ENCODE data around the gene LRMDA. TPM values are rescaled to one million over a fixed set of nuclear protein-coding genes. Genes with fewer than 3 reads are reported as not detected.

The LRMDA gene
- total RNA-seq, 6 donors from 2014 or later, result 12.8 to 185 (median 18.1) TPM

DNA sequence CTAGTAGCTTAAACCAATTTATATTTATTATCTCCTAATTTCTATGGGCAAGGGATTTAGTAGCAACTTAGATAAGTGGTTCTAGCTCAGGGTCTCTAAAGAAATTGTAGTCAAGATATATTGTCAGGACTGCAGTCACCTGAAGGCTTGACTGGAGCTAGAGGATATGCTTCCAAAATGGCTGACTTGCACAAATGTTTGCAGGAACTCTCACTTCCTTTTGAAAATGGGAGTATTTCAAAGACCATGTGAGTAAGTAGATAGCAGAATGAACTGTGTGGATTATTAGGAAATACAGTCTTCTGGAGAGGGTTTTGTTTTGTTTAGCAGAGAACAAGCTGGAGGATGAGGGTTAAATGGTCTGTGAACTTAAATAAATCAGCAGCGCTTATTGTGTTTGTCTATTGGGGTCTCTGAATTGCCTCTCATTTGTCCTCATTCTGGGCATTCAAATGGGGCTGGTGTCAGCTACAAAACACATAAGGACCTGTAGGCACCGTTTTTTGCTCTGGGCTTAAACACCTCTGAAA is 524.6 kb downstream of the LRMDA start:
- ATAC-seq (ENCODE audit: low FRiP score in 2 of 2), result peak in 1 of 2 donors; percentile 40
- 72 to 75% methylated on average over 2 of the region's 2 CpGs for WGBS, 2 donors
- TF ChIP-seq POLR2A (IDR thresholded peaks at IDR 0.05) (no peak), EP300 (IDR thresholded peaks at IDR 0.05) (no peak), CTCF (IDR thresholded peaks at IDR 0.05) (no peak)

GRCh38 chr10:75956624-75957023 is 525.2 kb downstream of the LRMDA start:
- H3K27ac ChIP-seq, result no peak overlapping the region
- ATAC-seq (ENCODE audit: low FRiP score in 2 of 2) (peak in 1 of 2 donors; percentile 36), DNase-seq (no peak)
- no peak overlapping the region for H3K4me3 ChIP-seq
- no peaks in the 10 kb centered on the region for H3K9me3 ChIP-seq
- H3K4me1 ChIP-seq, result peaks cover 0 to 19% (median 7%) of the 10 kb centered on the region in 4 donors
- no peak for TF ChIP-seq POLR2AphosphoS5 (IDR thresholded peaks at IDR 0.05)
- no peak for TF ChIP-seq EP300 (IDR thresholded peaks at IDR 0.05)
- no peak for TF ChIP-seq POLR2A (IDR thresholded peaks at IDR 0.05)
- no peak for TF ChIP-seq CTCF (IDR thresholded peaks at IDR 0.05)
- no peaks in the 10 kb centered on the region for H3K36me3 ChIP-seq
- 91 to 93% methylated on average over 2 of the region's 2 CpGs for WGBS, 2 donors
- H3K27me3 ChIP-seq, result no peaks in the 10 kb centered on the region

More for the DNA sequence above, 524.6 kb downstream of the LRMDA start:
- Histone ChIP-seq H3K27me3 (no peaks in the 10 kb centered on the region), H3K27ac (no peak overlapping the region), H3K4me3 (no peak overlapping the region), H3K4me1 (peaks cover 4 to 19% (median 8%) of the 10 kb centered on the region in 4 donors), H3K9me3 (no peaks in the 10 kb centered on the region), H3K36me3 (no peaks in the 10 kb centered on the region)
- DNase-seq, result no peak

DNA sequence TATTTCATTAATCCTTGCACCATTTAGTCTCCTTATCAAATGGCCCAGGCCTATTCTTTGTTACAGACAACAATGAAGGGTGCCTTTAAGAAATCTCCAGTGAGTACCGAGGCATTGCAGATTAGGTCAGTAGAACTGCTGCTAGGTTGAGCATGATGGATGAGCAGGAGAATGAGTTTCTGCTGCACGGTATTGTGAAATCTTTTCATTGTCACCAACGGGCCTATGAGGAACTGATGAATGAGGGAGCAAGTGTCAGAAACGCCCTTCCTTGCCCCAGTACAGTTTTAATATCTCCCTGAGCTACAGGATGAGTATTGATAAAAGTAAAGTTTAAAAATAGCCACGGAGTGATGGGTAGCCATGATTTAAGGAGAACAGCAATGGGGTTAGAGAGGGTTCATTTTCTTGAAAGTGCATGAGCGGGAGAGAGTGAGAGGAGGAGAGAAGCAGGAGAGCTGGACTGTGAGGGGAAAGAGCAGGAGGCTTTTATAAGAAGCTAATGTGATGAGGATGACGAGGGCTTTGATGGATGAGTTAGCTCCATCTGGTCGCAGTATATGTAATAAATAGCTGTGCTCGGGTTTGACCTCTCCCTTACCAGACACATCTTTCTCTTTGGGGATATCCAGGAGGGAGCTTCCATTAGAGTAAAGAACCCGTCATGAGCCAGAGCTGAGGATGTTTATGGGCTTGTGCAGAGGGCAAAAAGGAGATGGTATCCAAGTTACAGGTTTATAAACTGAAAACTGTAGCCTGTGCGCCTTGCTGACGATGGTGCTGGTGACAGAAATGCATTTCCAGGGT is 526.1 kb downstream of the LRMDA start:
- Histone ChIP-seq H3K4me3 (no peak overlapping the region), H3K27ac (no peak overlapping the region), H3K27me3 (no peaks in the 10 kb centered on the region), H3K4me1 (peaks cover 0 to 19% (median 7%) of the 10 kb centered on the region in 4 donors), H3K9me3 (no peaks in the 10 kb centered on the region), H3K36me3 (no peaks in the 10 kb centered on the region)
- TF ChIP-seq EP300 (IDR thresholded peaks at IDR 0.05) (no peak), CTCF (IDR thresholded peaks at IDR 0.05) (no peak), POLR2AphosphoS5 (IDR thresholded peaks at IDR 0.05) (no peak), POLR2A (IDR thresholded peaks at IDR 0.05) (no peak)
- DNase-seq (no peak), ATAC-seq (ENCODE audit: low FRiP score in 2 of 2) (peak in 1 of 2 donors; percentile 57)
- 74 to 75% methylated on average over 12 of the region's 12 CpGs for WGBS, 2 donors

DNA sequence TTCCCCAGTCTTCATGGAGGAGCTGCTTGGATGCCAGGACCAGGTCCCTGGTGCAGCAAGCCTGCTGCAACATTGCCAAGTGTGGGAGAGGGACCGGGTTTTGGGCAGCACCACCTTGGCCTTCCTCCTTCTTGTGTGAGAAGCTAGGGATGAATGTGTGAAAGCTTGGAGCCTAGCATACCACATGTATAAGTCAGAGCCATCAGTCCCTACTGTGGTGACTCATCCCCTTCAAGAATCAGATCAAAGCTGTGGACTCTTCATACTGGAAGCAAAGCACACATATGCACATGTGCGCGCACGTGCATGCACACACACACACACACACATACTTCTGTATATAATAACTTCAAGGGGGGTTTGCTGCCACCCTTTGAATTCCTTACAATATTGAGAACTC is 527.8 kb downstream of the LRMDA start:
- no peaks in the 10 kb centered on the region for H3K36me3 ChIP-seq
- DNase-seq, result no peak
- no peaks in the 10 kb centered on the region for H3K27me3 ChIP-seq
- H3K4me3 ChIP-seq, result no peak overlapping the region
- peaks cover 0 to 18% (median 7%) of the 10 kb centered on the region in 4 donors for H3K4me1 ChIP-seq
- ATAC-seq (ENCODE audit: low FRiP score in 2 of 2), result peak in 1 of 2 donors; percentile 45
- WGBS, 2 donors, result 91 to 95% methylated on average over 3 to 4 of the region's 4 CpGs
- H3K9me3 ChIP-seq, result no peaks in the 10 kb centered on the region
- H3K27ac ChIP-seq, result no peak overlapping the region
- TF ChIP-seq POLR2A (IDR thresholded peaks at IDR 0.05) (no peak), POLR2AphosphoS5 (IDR thresholded peaks at IDR 0.05) (no peak), CTCF (IDR thresholded peaks at IDR 0.05) (no peak), EP300 (IDR thresholded peaks at IDR 0.05) (no peak)
